GM10266 (cell line): ENCODE measurements around the gene CHKB.

Source experiments
- DNase-seq: peaks from one replicate; pipeline ENCODE4 v3.0.0; 2012; ENCODE audit errors: extremely low spot score
- CTCF ChIP-seq: IDR thresholded peaks from 2 replicates; pipeline ENCODE4 v1.5.1; 2012; ENCODE audit warnings: mild to moderate bottlenecking, low read depth; ENCODE audit not compliant: control insufficient read depth, insufficient read depth; ENCODE audit errors: missing control alignments

Gene CHKB

GRCh38 chr22:50582493-50583293 lies at the start of gene CHKB:
Gene CHKB, minus strand, starts transcription at chr22:50582849. Its CDS starts 68 bp downstream, at chr22:50582781.
- no peak for TF ChIP-seq CTCF
- peak; percentile 100 for DNase-seq

DNA sequence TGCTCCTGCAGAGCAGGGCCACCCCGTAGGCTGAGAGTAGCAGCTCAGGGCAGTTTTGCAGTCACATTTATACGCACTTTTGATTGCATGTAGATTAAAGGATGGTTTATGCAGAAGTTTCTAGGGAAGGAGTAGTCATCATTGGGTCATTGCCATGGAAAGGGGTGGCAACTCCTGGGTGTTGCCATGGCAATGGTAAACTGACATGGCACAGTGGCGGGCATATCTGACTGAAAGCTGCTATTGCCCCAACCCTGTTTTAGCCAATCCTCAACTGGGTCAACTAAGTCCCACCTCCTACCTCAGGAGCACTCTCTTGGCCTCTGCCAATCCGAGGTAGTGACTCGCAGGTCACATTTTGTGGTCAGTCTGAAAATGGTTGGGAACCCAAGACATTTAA lies 47.7 kb upstream of the CHKB start:
- DNase-seq = no peak
- TF ChIP-seq CTCF = no peak

GRCh38 chr22:50628543-50629134 lies 46.0 kb upstream of the CHKB start:
- DNase-seq = no peak
- TF ChIP-seq CTCF = no peak

GRCh38 chr22:50627642-50628542 lies 45.2 kb upstream of the CHKB start, which contains the start of gene ARSA:
Gene ARSA, minus strand, starts transcription at chr22:50628152. Its CDS starts 373 bp downstream, at chr22:50627779.
- peak; percentile 93 for DNase-seq
- TF ChIP-seq CTCF = peak; percentile 65

DNA sequence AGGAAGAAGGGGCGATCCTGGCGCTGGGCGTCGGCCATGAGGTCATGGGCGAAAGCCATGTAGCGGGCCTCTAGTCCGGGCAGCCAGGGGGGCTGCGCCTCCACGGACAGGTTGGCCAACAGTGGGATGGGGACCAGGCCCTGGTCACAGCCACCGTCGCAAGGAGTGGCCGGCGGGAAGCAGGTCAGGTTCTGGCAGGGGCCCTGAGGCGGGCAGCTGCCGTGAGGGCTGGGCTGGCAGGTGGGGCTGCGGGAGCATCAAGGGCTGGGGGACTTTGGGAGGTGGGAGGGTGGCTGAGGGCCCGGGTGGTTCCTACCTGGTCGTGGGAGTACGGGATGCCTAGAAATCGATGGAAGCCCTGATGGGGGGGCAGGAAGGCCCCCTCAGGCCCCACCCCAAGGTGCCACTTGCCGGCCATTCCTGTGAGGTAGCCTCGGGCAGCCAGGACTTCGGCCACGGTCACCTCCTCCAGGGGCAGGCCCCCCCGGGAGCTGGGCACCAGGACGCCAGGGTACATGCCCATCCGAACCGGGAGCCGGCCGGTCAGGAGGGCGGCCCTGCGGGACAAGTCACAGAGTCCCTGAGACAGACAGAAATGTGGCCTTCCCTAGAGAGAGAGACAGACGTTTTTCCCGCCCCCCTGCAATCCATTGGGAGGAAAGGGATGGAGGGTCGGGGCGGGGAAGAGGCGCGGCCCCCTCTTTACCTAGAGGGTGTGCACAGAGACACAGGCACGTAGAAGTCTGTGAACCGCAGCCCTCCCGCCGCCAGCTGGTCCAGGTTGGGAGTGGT lies 44.4 kb upstream of the CHKB start:
- TF ChIP-seq CTCF = no peak
- no peak for DNase-seq

- DNase-seq = no peak
- TF ChIP-seq CTCF = no peak
Measured at GRCh38 chr22:50626314-50626849, 43.7 kb upstream of the CHKB start.
